Right lobe of liver (tissue), 6 donors: ENCODE measurements around the gene SORL1. TPM values are rescaled to one million over a fixed set of nuclear protein-coding genes. Genes with fewer than 3 reads are reported as not detected.
"Not testable (repeated sequence)": the region's sequence is repeated elsewhere in the genome, so short reads cannot be mapped to it uniquely, and the experiment has no call there.

Experiments
- ATAC-seq, 4 donors: fragments of 200-7000 bp; cut with Tn5 transposase; one replicate each; pipeline ENCODE4 v1.9.1; 2020; ENCODE audit warnings: mild to moderate bottlenecking in 4 of 4, moderate library complexity in 4 of 4
- DNase-seq, 3 donors: peaks; one replicate each; pipeline ENCODE4 v3.0.0-alpha.2; 2020
- H3K27ac ChIP-seq, 3 donors: fragments of 200-600 bp; one replicate each; pipeline ENCODE4 v1.8.0; 2022
- H3K27me3 ChIP-seq, 2 donors: fragments of 200-600 bp; one replicate each; pipeline ENCODE4 v1.8.0; 2022
- H3K36me3 ChIP-seq, 4 donors: fragments of 200-600 bp; sonication (generic) in 1 of 4; one replicate each; pipeline versions ENCODE4 v1.5.1 to v1.8.0; 2017 to 2022; ENCODE audit warnings: control low read depth in 1 of 4
- H3K4me1 ChIP-seq, 4 donors: fragments of 200-600 bp; sonication (generic) in 1 of 4; one replicate each; pipeline versions ENCODE4 v1.5.1 to v1.8.0; 2017 to 2022; ENCODE audit warnings: control low read depth in 1 of 4
- H3K4me3 ChIP-seq, 3 donors: fragments of 200-600 bp; one replicate each; pipeline ENCODE4 v1.8.0; 2022
- H3K9me3 ChIP-seq, 4 donors: fragments of 200-600 bp; sonication (generic) in 1 of 4; one replicate each; pipeline versions ENCODE4 v1.5.1 to v1.8.0; 2017 to 2022; ENCODE audit warnings: control low read depth in 1 of 4
- CTCF ChIP-seq, 4 donors: fragments of 200-600 bp in 3 of 4; fragments of 450-650 bp in 1 of 4; IDR thresholded peaks; one replicate each; pipeline versions ENCODE4 v1.5.1 to v1.8.0; 2016 to 2022; ENCODE audit warnings: antibody characterized with exemption in 4 of 4, mild to moderate bottlenecking in 2 of 4
- POLR2A ChIP-seq: fragments of 450-650 bp; IDR thresholded peaks from one replicate; pipeline ENCODE4 v1.6.1; 2017; ENCODE audit warnings: antibody characterized with exemption, mild to moderate bottlenecking
- WGBS: methylation state at CpG from one replicate; pipeline ENCODE4 v1.1.6; 2018; ENCODE audit warnings: low coverage, low lambda C conversion rate; ENCODE audit not compliant: insufficient coverage; ENCODE audit errors: missing lambda C conversion rate; 5-methylcytosine and 5-hydroxymethylcytosine counted together
- intact Hi-C, 2 donors: fragments of 100-400 bp; cut with DNase I; formaldehyde crosslinking; loops; one replicate each; pipeline versions ENCODE4 v1.11.2 to v1.14.1; 2022
- total RNA-seq, 6 experiments: library from RNA; depleted of rRNA in 2 of 6; stranded (reverse); fragments of >200 nt in 2 of 6; fragmentation: NEBNext Ultra II Directional in 3 of 6; extraction: Animal tissue kit (Norgen Biotek cat#: 25700) in 3 of 6; gene quantifications; one replicate each; pipeline versions ENCODE4 v1.1.0 to v1.2.4, GENCODE V29; 2016 to 2023
- donor health status: DM: no; HTN: yes; CAD: no.
- donor health status: DM: no; HTN: no; CAD: no.
- donor health status: DM: no; HTN: no; CAD: no.
- donor health status: DM: no; HTN: yes; CAD: no.
- donor health status: DM: no; HTN: yes; CAD: no.

The SORL1 gene
- total RNA-seq, 6 experiments from 2014 or later = 45.2 to 137 (median 73.8) TPM

GRCh38 chr11:121566279-121567168 lies 114.4 kb downstream of the SORL1 start:
- H3K36me3 ChIP-seq = peaks cover 0 to 30% (median 0%) of the 10 kb centered on the region in 4 donors
- peak in 1 of 4 donors; percentile 11 for ATAC-seq
- H3K4me3 ChIP-seq = no peak overlapping the region
- DNase-seq = no peak
- TF ChIP-seq CTCF (IDR thresholded peaks at IDR 0.05) = no peak
- TF ChIP-seq POLR2A = no peak
- H3K27me3 ChIP-seq = no peaks in the 10 kb centered on the region
- WGBS = 87% methylated on average over 9 of the region's 9 CpGs
- H3K9me3 ChIP-seq = no peaks in the 10 kb centered on the region
- intact Hi-C loops = no loop called here
- H3K4me1 ChIP-seq = peaks cover 0 to 85% (median 39%) of the 10 kb centered on the region in 4 donors
- peak overlapping the region; percentile 31 to 78 (median 75) for H3K27ac ChIP-seq

- WGBS = 76% methylated on average over 3 of the region's 3 CpGs
- TF ChIP-seq CTCF (IDR thresholded peaks at IDR 0.05) (no peak), POLR2A (no peak)
- Histone ChIP-seq H3K4me3 (no peak overlapping the region), H3K36me3 (peaks cover 0 to 44% (median 0%) of the 10 kb centered on the region in 4 donors), H3K4me1 (peaks cover 0 to 71% (median 31%) of the 10 kb centered on the region in 4 donors), H3K27ac (peak overlapping the region; percentile 7 to 78 (median 75)), H3K9me3 (no peaks in the 10 kb centered on the region), H3K27me3 (no peaks in the 10 kb centered on the region)
- DNase-seq (no peak), ATAC-seq (no peak)
- intact Hi-C loops = no loop called here
Measured at GRCh38 chr11:121567995-121568394, 115.9 kb downstream of the SORL1 start.

- Histone ChIP-seq H3K27ac (peak overlapping the region; percentile 60 to 92 (median 75)), H3K4me1 (peaks cover 0 to 56% (median 23%) of the 10 kb centered on the region in 4 donors), H3K36me3 (peaks cover 0 to 50% (median 0%) of the 10 kb centered on the region in 4 donors)
- H3K27me3 ChIP-seq, H3K9me3 ChIP-seq, DNase-seq, ATAC-seq, H3K4me3 ChIP-seq: not testable (repeated sequence)
- WGBS = 88% methylated on average over 27 of the region's 30 CpGs
- intact Hi-C loops = loop anchor here in 1 of 2 donors (10.0 kb wide), 1 partner anchor 115 kb away; the partner anchor contains the start of genes SORL1 and SORL1-AS1
Measured at GRCh38 chr11:121569332-121570299, 117.5 kb downstream of the SORL1 start.

GRCh38 chr11:121570453-121570852 lies 118.3 kb downstream of the SORL1 start:
- ATAC-seq = peak; percentile 53 to 63 (median 58)
- DNase-seq = no peak
- Histone ChIP-seq H3K27me3 (no peaks in the 10 kb centered on the region), H3K4me1 (peaks cover 0 to 57% (median 23%) of the 10 kb centered on the region in 4 donors), H3K36me3 (peaks cover 0 to 55% (median 0%) of the 10 kb centered on the region in 4 donors), H3K9me3 (no peaks in the 10 kb centered on the region), H3K27ac (peak overlapping the region; percentile 60 to 92 (median 75)), H3K4me3 (no peak overlapping the region)
- intact Hi-C loops = loop anchor here in 1 of 2 donors (10.0 kb wide), 1 partner anchor 116 kb away; the partner anchor contains the start of genes SORL1 and SORL1-AS1
- no peak for TF ChIP-seq POLR2A
- TF ChIP-seq CTCF (IDR thresholded peaks at IDR 0.05) = no peak
- WGBS = 42% methylated on average over 3 of the region's 3 CpGs
